H1 (cell line): Measurements from ENCODE around the gene HOXB3. TPM values are rescaled to one million over a fixed set of nuclear protein-coding genes. Genes with fewer than 3 reads are reported as not detected.
A peak's percentile ranks its signal among the peaks of the same experiment; 100 is the strongest.

Source experiments
- CTCF ChIA-PET: fragments of 300-600 bp; sonication (Branson Sonifier 250); formaldehyde crosslinking; loops from one replicate; lab custom pipeline; 2021; ENCODE audit not compliant: partially characterized antibody; lab: Charles Lee
- POLR2A ChIA-PET: fragments of 300-600 bp; sonication (Branson Sonifier 250); formaldehyde crosslinking; loops from one replicate; lab custom pipeline; 2021; ENCODE audit warnings: inconsistent platforms; ENCODE audit not compliant: partially characterized antibody; lab: Charles Lee
- DNase-seq, 2 experiments: peaks; one replicate each; pipeline versions ENCODE4 v3.0.0 to v3.0.0-alpha.2; 2010 to 2022; ENCODE audit warnings: low spot score in 2 of 2, low read depth in 1 of 2, mixed read lengths in 1 of 2
- FAIRE-seq: peaks from 2 replicates; lab custom pipeline; 2011; peaks lifted over from hg19 to GRCh38; lab: Jason Lieb, UNC
- H2AFZ ChIP-seq: 2 replicates; pipeline ENCODE4 v1.8.1; 2012; ENCODE audit warnings: low read length, inconsistent platforms
- H2AK5ac ChIP-seq: 2 replicates; pipeline ENCODE4 v1.6.1; 2013; ENCODE audit warnings: low read depth, low read length
- H2BK120ac ChIP-seq: replicated peaks from 2 replicates; pipeline ENCODE3; 2013; ENCODE audit warnings: low read depth, low read length, inconsistent platforms
- H2BK12ac ChIP-seq: 2 replicates; pipeline ENCODE4 v1.6.1; 2013; ENCODE audit warnings: low read depth, low read length
- H2BK15ac ChIP-seq: 2 replicates; pipeline ENCODE4 v1.6.1; 2013; ENCODE audit warnings: low read length
- H2BK20ac ChIP-seq: 2 replicates; pipeline ENCODE4 v1.6.1; 2013; ENCODE audit warnings: low read length
- H2BK5ac ChIP-seq: 2 replicates; pipeline ENCODE4 v1.6.1; 2013; ENCODE audit warnings: low read depth, low read length
- H3K14ac ChIP-seq: 2 replicates; pipeline ENCODE4 v1.6.1; 2013; ENCODE audit warnings: inconsistent platforms; ENCODE audit not compliant: insufficient read length
- H3K18ac ChIP-seq: 2 replicates; pipeline ENCODE4 v1.6.1; 2013; ENCODE audit warnings: low read length; ENCODE audit errors: extremely low read depth
- H3K23ac ChIP-seq: 2 replicates; pipeline ENCODE4 v1.6.1; 2013; ENCODE audit warnings: inconsistent platforms; ENCODE audit not compliant: insufficient read length
- H3K23me2 ChIP-seq: 2 replicates; pipeline ENCODE4 v1.6.1; 2013; ENCODE audit warnings: low read depth, low read length
- H3K27ac ChIP-seq: 2 replicates; pipeline ENCODE4 v1.6.1; 2011; ENCODE audit warnings: low read depth, low read length, inconsistent platforms
- H3K27me3 ChIP-seq, 4 experiments: replicated peaks in 1 of 4; 1 replicate in 1 of 4; 2 replicates in 3 of 4; pipeline versions ENCODE4 v1.6.1 to v1.8.1; 2011 to 2013; ENCODE audit warnings: low read length in 3 of 4, mild to moderate bottlenecking in 3 of 4, inconsistent platforms in 2 of 4, mixed read lengths in 2 of 4, moderate library complexity in 1 of 4; ENCODE audit not compliant: control insufficient read depth in 3 of 4, insufficient read depth in 3 of 4; ENCODE audit errors: extremely low read depth in 1 of 4
- H3K36me3 ChIP-seq, 4 experiments: 2 replicates each; pipeline versions ENCODE4 v1.6.1 to v1.8.1; 2011 to 2013; ENCODE audit warnings: mild to moderate bottlenecking in 4 of 4, low read length in 3 of 4, moderate library complexity in 2 of 4, control low read depth in 1 of 4, inconsistent platforms in 1 of 4; ENCODE audit not compliant: insufficient read depth in 4 of 4, control insufficient read depth in 2 of 4
- H3K4ac ChIP-seq: replicated peaks from 2 replicates; pipeline ENCODE3; 2013; ENCODE audit warnings: low read length, low read depth, mixed read lengths, inconsistent platforms; ENCODE audit not compliant: insufficient read length
- H3K4me1 ChIP-seq, 4 experiments: replicated peaks in 1 of 4; 1 replicate in 1 of 4; 2 replicates in 3 of 4; pipeline versions ENCODE4 v1.6.1 to v1.8.1; 2011 to 2013; ENCODE audit warnings: low read length in 3 of 4, inconsistent platforms in 2 of 4, mixed read lengths in 1 of 4; ENCODE audit not compliant: insufficient read depth in 4 of 4, control insufficient read depth in 3 of 4
- H3K4me2 ChIP-seq, 2 experiments: 2 replicates each; pipeline versions ENCODE4 v1.6.1 to v1.8.1; 2011 to 2013; ENCODE audit warnings: low read depth in 2 of 2, low read length in 2 of 2, control low read depth in 1 of 2, inconsistent platforms in 1 of 2, mild to moderate bottlenecking in 1 of 2; ENCODE audit not compliant: insufficient read depth in 1 of 2
- H3K4me3 ChIP-seq, 4 experiments: fragments of 200-600, 300-600 bp in 1 of 4; sonication (generic), shearing (Covaris generic), sonication (Bioruptor Twin) in 1 of 4; 2 replicates each; pipeline versions ENCODE4 v1.5.1 to v1.8.1; 2011 to 2016; ENCODE audit warnings: low read length in 4 of 4, low read depth in 3 of 4, control low read depth in 2 of 4, inconsistent platforms in 2 of 4, mild to moderate bottlenecking in 2 of 4, mixed read lengths in 1 of 4, moderate library complexity in 1 of 4; ENCODE audit not compliant: insufficient read depth in 2 of 4; ENCODE audit errors: extremely low read depth in 1 of 4
- H3K56ac ChIP-seq: replicated peaks from 2 replicates; pipeline ENCODE3; 2013; ENCODE audit warnings: low read depth, mild to moderate bottlenecking, mixed read lengths, low read length, inconsistent platforms; ENCODE audit not compliant: insufficient read length
- H3K79me1 ChIP-seq: 2 replicates; pipeline ENCODE4 v1.6.1; 2013; ENCODE audit warnings: low read depth, low read length, control low read depth
- H3K79me2 ChIP-seq, 2 experiments: 2 replicates each; pipeline versions ENCODE4 v1.6.1 to v1.8.1; 2012 to 2013; ENCODE audit warnings: low read length in 2 of 2, mild to moderate bottlenecking in 2 of 2, inconsistent platforms in 1 of 2; ENCODE audit not compliant: insufficient read depth in 2 of 2, control insufficient read depth in 1 of 2
- H3K9ac ChIP-seq, 4 experiments: replicated peaks in 1 of 4; 1 replicate in 1 of 4; 2 replicates in 3 of 4; pipeline versions ENCODE4 v1.6.1 to v1.8.1; 2011 to 2013; ENCODE audit warnings: low read depth in 3 of 4, low read length in 3 of 4, control low read depth in 2 of 4, mild to moderate bottlenecking in 2 of 4, moderate library complexity in 2 of 4, inconsistent platforms in 1 of 4; ENCODE audit errors: extremely low read depth in 1 of 4
- H3K9me3 ChIP-seq, 2 experiments: 2 replicates each; pipeline versions ENCODE4 v1.6.1 to v1.8.1; 2012 to 2013; ENCODE audit warnings: mild to moderate bottlenecking in 2 of 2, moderate library complexity in 2 of 2, control low read depth in 1 of 2, inconsistent platforms in 1 of 2, low read depth in 1 of 2, low read length in 1 of 2, mixed read lengths in 1 of 2; ENCODE audit not compliant: insufficient read depth in 2 of 2
- H4K20me1 ChIP-seq, 2 experiments: replicated peaks in 1 of 2; 2 replicates each; pipeline versions ENCODE3 to v1.8.1; 2011 to 2013; ENCODE audit warnings: inconsistent platforms in 2 of 2, low read length in 2 of 2, mild to moderate bottlenecking in 1 of 2; ENCODE audit not compliant: insufficient read depth in 2 of 2, control insufficient read depth in 1 of 2
- H4K5ac ChIP-seq: 2 replicates; pipeline ENCODE4 v1.6.1; 2013; ENCODE audit warnings: low read length, low read depth, mixed read lengths, inconsistent platforms; ENCODE audit not compliant: insufficient read length
- H4K8ac ChIP-seq: 2 replicates; pipeline ENCODE4 v1.8.0; 2013; ENCODE audit warnings: mild to moderate bottlenecking, moderate library complexity, low read length, inconsistent platforms; ENCODE audit not compliant: insufficient read depth; ENCODE audit errors: extremely low read depth
- H4K91ac ChIP-seq: replicated peaks from 2 replicates; pipeline ENCODE3; 2013; ENCODE audit warnings: low read length, mixed read lengths, inconsistent platforms; ENCODE audit not compliant: insufficient read length
- CBX8 ChIP-seq: fragments of 300-800, 300-1000 bp; sonication (generic); IDR thresholded peaks from 2 replicates; pipeline ENCODE4 v1.7.1; 2016; ENCODE audit warnings: low read depth, low read length, borderline replicate concordance
- KDM4A ChIP-seq: IDR thresholded peaks from one replicate; pipeline ENCODE4 v1.7.1; 2012; ENCODE audit warnings: low read depth, mild to moderate bottlenecking, moderate library complexity, low read length, inconsistent platforms; ENCODE audit not compliant: severe bottlenecking
- RNF2 ChIP-seq: fragments of 200-900, 300-1000 bp; sonication (generic); IDR thresholded peaks from 2 replicates; pipeline ENCODE4 v1.7.1; 2016; ENCODE audit warnings: borderline replicate concordance, low read depth, mild to moderate bottlenecking, antibody characterized with exemption, low read length; ENCODE audit not compliant: poor library complexity, severe bottlenecking; ENCODE audit errors: missing control alignments
- SIN3A ChIP-seq, 2 experiments: IDR thresholded peaks in 1 of 2; conservative IDR thresholded peaks in 1 of 2; 2 replicates each; pipeline ENCODE4 v1.6.1; 2011 to 2012; ENCODE audit warnings: low read length in 2 of 2, improper control_type of control experiment in 1 of 2, low read depth in 1 of 2, mild to moderate bottlenecking in 1 of 2
- SP4 ChIP-seq: IDR thresholded peaks from 2 replicates; pipeline ENCODE4 v1.6.1; 2012; ENCODE audit warnings: low read length, inconsistent platforms
- WGBS, 2 experiments: shearing (Covaris generic) in 1 of 2; methylation state at CpG; one replicate each; pipeline versions ENCODE4 v1.1.6 to v1.1.7; 2013 to 2015; ENCODE audit warnings: low lambda C conversion rate in 2 of 2, mixed read lengths in 2 of 2, inconsistent platforms in 1 of 2, low coverage in 1 of 2, missing lambda C conversion rate in 1 of 2; ENCODE audit not compliant: insufficient replicate concordance in 2 of 2, insufficient coverage in 1 of 2, insufficient read length in 1 of 2; ENCODE audit errors: extremely low coverage in 1 of 2, missing lambda C conversion rate in 1 of 2; 5-methylcytosine and 5-hydroxymethylcytosine counted together
- polyA plus RNA-seq, 7 experiments: library from polyadenylated mRNA; depleted of rRNA in 3 of 7; stranded (reverse) in 5 of 7; unstranded in 2 of 7; fragments of >200 nt in 5 of 7; fragments of 200-250 nt in 2 of 7; gene quantifications; 1 replicate in 5 of 7; 2 replicates in 1 of 7; 4 replicates in 1 of 7; pipeline versions ENCODE4 v1.2.1 to v1.2.3, GENCODE V29; 2011 to 2013; ENCODE audit warnings: missing spikeins in 2 of 7, mixed read lengths in 2 of 7
- total RNA-seq: library from RNA; stranded (reverse); fragmentation: NEBNext Ultra II Directional; extraction: Animal tissue kit (Norgen Biotek cat#: 25700); gene quantifications from 2 replicates; pipeline ENCODE4 v1.2.1, GENCODE V29; 2021

HOXB3 gene
- total and polyA plus RNA-seq, 2 of the 8 experiments (the other 6 are each of a cell fraction or from before 2014, with no cell fraction given) = not detected

GRCh38 chr17:48598736-48599135, 8.7 kb upstream of the HOXB3 start:
- FAIRE-seq = no peak
- H3K4me1 ChIP-seq = peaks cover 0 to 12% (median 5%) of the 10 kb centered on the region in 4 experiments; a peak in 4 of 7 replicates
- 30% methylated on average over 7 of the region's 7 CpGs; no CpG with 5 or more reads in 1 of the 2 experiments for WGBS, 2 experiments
- peak overlapping the region; percentile 18; the same call in 1 of the 2 replicates for H2BK15ac ChIP-seq
- H3K23ac ChIP-seq = no peak overlapping the region
- no peak overlapping the region for H2BK20ac ChIP-seq
- no peak overlapping the region for H3K4me2 ChIP-seq
- H4K91ac ChIP-seq = no peak overlapping the region
- no peak overlapping the region for H4K5ac ChIP-seq
- H2AFZ ChIP-seq = no peak overlapping the region
- H3K79me2 ChIP-seq = no peaks in the 10 kb centered on the region
- no peak overlapping the region for H3K4me3 ChIP-seq
- no peaks in the 10 kb centered on the region; the same call in 1 of the 2 replicates for H3K23me2 ChIP-seq
- H2AK5ac ChIP-seq = 0 out of 2 replicates have a peak overlapping the region, but pooled peaks have one; percentile 18
- no peak overlapping the region for H3K4ac ChIP-seq
- H3K56ac ChIP-seq = no peak overlapping the region
- ChIA-PET POLR2A (interaction anchor here (1.2 to 1.4 kb wide), 2 partner anchors 11 to 53 kb away, joined by 3 to 4 read pairs; partner anchors contain the start of gene HOXB2), CTCF (interaction anchor here (1.0 to 2.1 kb wide), 7 partner anchors 10 to 69 kb away, joined by 3 to 8 read pairs (median 5); no protein-coding TSS in a partner anchor)
- no peak overlapping the region for H2BK120ac ChIP-seq
- H3K9me3 ChIP-seq = no peaks in the 10 kb centered on the region
- no peak overlapping the region for H3K9ac ChIP-seq
- peak; percentile 4; the same call in 1 of the 2 replicates for TF ChIP-seq CBX8
- TF ChIP-seq SP4 = no peak
- TF ChIP-seq KDM4A = no peak
- peak; percentile 6 for TF ChIP-seq RNF2
- TF ChIP-seq SIN3A (conservative IDR thresholded peaks at IDR 0.05 in 1 of 2, IDR thresholded peaks at IDR 0.05 in 1 of 2; ENCODE audit: low read depth in 1 of 2, low read length in 2 of 2) = no peak
- TF ChIP-seq, all 59 proteins: peak for 2
- H3K27me3 ChIP-seq = peaks cover 97 to 100% (median 99%) of the 10 kb centered on the region in 4 experiments
- no peaks in the 10 kb centered on the region for H3K79me1 ChIP-seq
- peaks cover 38 to 55% of the 10 kb centered on the region in 2 experiments for H4K20me1 ChIP-seq
- no peak overlapping the region for H3K14ac ChIP-seq
- DNase-seq = no peak
- no peak overlapping the region for H4K8ac ChIP-seq
- no peak overlapping the region for H3K27ac ChIP-seq
- no peak overlapping the region for H3K18ac ChIP-seq
- no peak overlapping the region for H2BK12ac ChIP-seq
- no peak overlapping the region for H2BK5ac ChIP-seq
- H3K36me3 ChIP-seq = no peaks in the 10 kb centered on the region; a peak in 1 of 8 replicates
